ENCODE measurements around the gene TMEM39B. TPM values are rescaled to one million over a fixed set of nuclear protein-coding genes. Genes with fewer than 3 reads are reported as not detected.
A peak's percentile ranks its signal among the peaks of the same experiment; 100 is the strongest.

The TMEM39B gene
- total and polyA plus RNA-seq, 2 of the 4 experiments (the other 2 are of a cell fraction), result 6.5 to 28.7 TPM

DNA sequence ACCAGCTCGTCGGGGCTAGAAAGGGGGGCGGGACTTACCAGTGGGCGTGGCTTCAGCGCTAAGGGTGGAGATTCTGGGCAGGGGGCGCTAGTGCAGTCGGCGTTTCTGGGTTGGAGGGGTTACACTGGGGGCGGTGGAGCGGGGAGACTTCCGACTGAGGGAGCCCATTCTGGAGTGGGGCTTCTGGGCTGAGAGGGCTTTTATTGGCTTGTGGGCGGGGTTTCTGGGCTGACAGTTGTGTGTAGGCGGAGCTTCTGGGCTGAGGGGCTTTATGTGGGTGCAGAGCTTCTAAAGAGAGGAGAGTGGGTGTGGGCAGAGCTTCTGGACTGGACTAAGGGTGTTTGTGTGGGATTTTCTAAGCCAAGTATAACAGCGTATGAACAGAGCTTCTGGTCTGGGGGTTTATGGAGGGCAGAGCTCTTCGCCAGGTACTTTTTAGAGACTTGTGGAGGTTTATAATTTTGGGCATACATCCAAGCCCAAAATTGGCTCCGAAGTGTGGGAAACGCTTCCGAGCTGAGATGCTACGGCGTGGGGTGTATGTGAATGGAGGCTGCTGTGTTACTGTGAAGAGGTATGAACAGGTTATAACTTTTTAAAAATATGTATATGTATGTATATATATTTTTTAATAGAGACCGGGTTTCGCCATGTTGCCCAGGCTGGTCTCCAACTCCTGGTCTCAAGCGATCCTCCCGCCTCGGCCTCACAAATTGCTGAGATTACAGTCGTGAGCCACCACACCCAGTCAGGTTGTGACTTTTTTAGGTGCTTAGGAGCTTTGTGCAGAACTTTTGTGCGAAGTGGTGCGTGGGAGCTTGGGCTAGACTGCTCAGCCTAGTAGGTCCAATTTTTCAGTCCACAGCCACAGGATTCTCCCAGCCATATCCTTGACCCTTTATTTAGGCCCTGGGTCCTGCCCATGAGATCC is 825 bp downstream of the TMEM39B start:
- Histone ChIP-seq H2BK15ac (ENCODE audit: low read depth, low read length) (no peak overlapping the region), H2BK5ac (ENCODE audit: low read depth, low read length, poor library complexity, severe bottlenecking) (peak overlapping the region; percentile 58), H3K27me3 (ENCODE audit: control insufficient read depth, insufficient read depth, low read length) (no peaks in the 10 kb centered on the region), H3K9ac (ENCODE audit: low read depth, low read length) (peak overlapping the region; percentile 48), H3K18ac (ENCODE audit: low read depth, low read length) (peak overlapping the region; percentile 30), H3K23ac (ENCODE audit: low read depth, low read length) (0 out of 2 replicates have a peak overlapping the region, but pooled peaks have one; percentile 49), H4K8ac (ENCODE audit: low read depth in 2 of 2, low read length in 2 of 2) (peak overlapping the region; percentile 60 to 94; a peak in 2 of 4 replicates), H3K4me2 (ENCODE audit: low read depth, low read length) (peak overlapping the region; percentile 81), H4K91ac (ENCODE audit: insufficient read depth, low read depth, low read length) (peak overlapping the region; percentile 31; the same call in 1 of the 2 replicates), H3K36me3 (ENCODE audit: control insufficient read depth, insufficient read depth, low read length) (peaks cover 24% of the 10 kb centered on the region), H3K9me1 (ENCODE audit: insufficient read depth, low read length) (peaks cover 17% of the 10 kb centered on the region), H3K4me1 (ENCODE audit: control insufficient read depth, insufficient read depth, low read length) (peaks cover 10% of the 10 kb centered on the region), H2BK120ac (ENCODE audit: low read depth, low read length) (no peak overlapping the region), H2AFZ (replicated peaks; ENCODE audit: low read length, poor library complexity) (peak overlapping the region; percentile 99), H3K4ac (ENCODE audit: low read depth, low read length) (peak overlapping the region; percentile 63), H3K9me3 (ENCODE audit: control insufficient read depth, insufficient read depth, low read length) (no peaks in the 10 kb centered on the region), H3K56ac (ENCODE audit: extremely low read depth, insufficient read depth, low read length) (peak overlapping the region; percentile 26; the same call in 1 of the 2 replicates), H3K79me1 (ENCODE audit: low read depth in 1 of 2, low read length in 2 of 2) (peaks cover 28 to 71% of the 10 kb centered on the region in 2 experiments), H3K14ac (replicated peaks; ENCODE audit: low read depth, low read length) (peak overlapping the region; percentile 26; the same call in 1 of the 2 replicates), H4K20me1 (ENCODE audit: insufficient read depth, low read length) (peaks cover 9% of the 10 kb centered on the region), H3K27ac (ENCODE audit: insufficient read depth, low read length) (peak overlapping the region; percentile 64), H4K5ac (ENCODE audit: low read depth, low read length) (peak overlapping the region; percentile 44; the same call in 1 of the 2 replicates), H2AK5ac (ENCODE audit: low read depth, low read length) (peak overlapping the region; percentile 40; the same call in 1 of the 2 replicates), H2BK20ac (ENCODE audit: low read depth, low read length) (no peak overlapping the region), H2AK9ac (replicated peaks; ENCODE audit: low read depth, low read length, poor library complexity) (peak overlapping the region; percentile 86), H3K4me3 (ENCODE audit: insufficient read depth, low read depth, low read length) (peak overlapping the region; percentile 84)
- 39% methylated on average over 10 of the region's 28 CpGs; no CpG with 5 or more reads in 1 of the 2 experiments for WGBS, 2 experiments (ENCODE audit: extremely low coverage in 2 of 2, insufficient read length in 1 of 2)
- no peak for DNase-seq
- ChIA-PET POLR2A (ENCODE audit: unreplicated experiment) (interaction anchor here (0.5 kb wide), 1 partner anchor 36 kb away, joined by 4 read pairs; no protein-coding TSS in a partner anchor), CTCF (interaction anchor here (0.5 to 1.4 kb wide), 3 partner anchors 10 to 35 kb away, joined by 3 to 5 read pairs (median 3); no protein-coding TSS in a partner anchor)
- TF ChIP-seq RCOR1 (IDR thresholded peaks at IDR 0.05; ENCODE audit: insufficient replicate concordance, low read length), result no peak
- peak; percentile 5; the same call in 1 of the 2 replicates for TF ChIP-seq MAZ (IDR thresholded peaks at IDR 0.05; ENCODE audit: borderline replicate concordance, low read depth, low read length)
- TF ChIP-seq, protein P1, sequence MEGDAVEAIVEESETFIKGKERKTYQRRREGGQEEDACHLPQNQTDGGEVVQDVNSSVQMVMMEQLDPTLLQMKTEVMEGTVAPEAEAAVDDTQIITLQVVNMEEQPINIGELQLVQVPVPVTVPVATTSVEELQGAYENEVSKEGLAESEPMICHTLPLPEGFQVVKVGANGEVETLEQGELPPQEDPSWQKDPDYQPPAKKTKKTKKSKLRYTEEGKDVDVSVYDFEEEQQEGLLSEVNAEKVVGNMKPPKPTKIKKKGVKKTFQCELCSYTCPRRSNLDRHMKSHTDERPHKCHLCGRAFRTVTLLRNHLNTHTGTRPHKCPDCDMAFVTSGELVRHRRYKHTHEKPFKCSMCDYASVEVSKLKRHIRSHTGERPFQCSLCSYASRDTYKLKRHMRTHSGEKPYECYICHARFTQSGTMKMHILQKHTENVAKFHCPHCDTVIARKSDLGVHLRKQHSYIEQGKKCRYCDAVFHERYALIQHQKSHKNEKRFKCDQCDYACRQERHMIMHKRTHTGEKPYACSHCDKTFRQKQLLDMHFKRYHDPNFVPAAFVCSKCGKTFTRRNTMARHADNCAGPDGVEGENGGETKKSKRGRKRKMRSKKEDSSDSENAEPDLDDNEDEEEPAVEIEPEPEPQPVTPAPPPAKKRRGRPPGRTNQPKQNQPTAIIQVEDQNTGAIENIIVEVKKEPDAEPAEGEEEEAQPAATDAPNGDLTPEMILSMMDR (conservative IDR thresholded peaks at IDR 0.05; ENCODE audit: low read depth, low read length), result peak; percentile 32; the same call in 1 of the 2 replicates
- TF ChIP-seq CHD1 (IDR thresholded peaks at IDR 0.05; ENCODE audit: low read depth, low read length), result 0 out of 2 replicates have a peak, but pooled peaks have one; percentile 23
- peak; percentile 38 for ATAC-seq (ENCODE audit: low read depth)
- intact Hi-C loops (cut with micrococcal nuclease), result loop anchor here (2.0 to 5.0 kb wide), 2 partner anchors 34 to 107 kb away; partner anchors contain the start of gene KPNA6
- no TSS peak for BruUV-seq (replicated peaks)
- dilution Hi-C loops (cut with HindIII; ENCODE audit: low sequenced_read_pairs, unreplicated experiment), result no loop called here
- in situ Hi-C loops (cut with MboI; ENCODE audit: low sequenced_read_pairs), result no loop called here

Measured in IMR-90 (cell line).